Measurements from ENCODE around the gene PHACTR1. TPM values are rescaled to one million over a fixed set of nuclear protein-coding genes. Genes with fewer than 3 reads are reported as not detected.

PHACTR1 gene
- total and polyA plus RNA-seq, 9 of the 15 experiments (the other 6 are each of a cell fraction or from before 2014, with no cell fraction given): 11.5 to 32.6 (median 22.0) TPM

DNA sequence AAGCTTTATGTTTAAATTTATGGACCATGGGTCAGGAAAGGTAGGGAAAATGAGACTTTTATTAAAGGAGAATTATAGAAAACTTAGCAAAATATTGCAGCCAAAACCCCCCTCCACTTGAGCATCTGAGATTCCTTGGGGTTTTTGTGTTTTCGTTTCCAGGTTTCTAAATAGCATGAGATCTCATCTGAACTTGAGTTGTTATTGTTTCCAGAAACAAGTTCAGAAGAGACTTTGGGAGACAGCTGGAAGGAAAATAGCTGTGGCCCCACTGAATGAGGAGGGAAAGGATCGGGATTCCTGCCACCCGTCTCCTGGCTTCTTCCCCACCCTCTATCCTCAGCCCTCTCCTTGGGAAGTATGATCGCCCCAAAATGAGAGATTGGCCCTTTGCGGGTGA is 536.2 kb downstream of the PHACTR1 start (continued):
- TF ChIP-seq ZNF398 (CRISPR knock-in tag; IDR thresholded peaks at IDR 0.05) (no peak), TSHZ1 (CRISPR knock-in tag; IDR thresholded peaks at IDR 0.05) (no peak)

- CTCF ChIA-PET (ENCODE audit: low intra/inter-chr PET ratio): no interaction called here
- no peak for FAIRE-seq
- intact Hi-C loops (cut with micrococcal nuclease): no loop called here
These were observed 536.7 kb downstream of the PHACTR1 start for GRCh38 chr6:13253272-13253671.

More at GRCh38 chr6:13253272-13253671, 536.7 kb downstream of the PHACTR1 start:
- Histone ChIP-seq H3K9ac (ENCODE audit: insufficient read depth in 1 of 2, low read depth in 2 of 2, low read length in 2 of 2) (no peak overlapping the region), H3K4me3 (no peak overlapping the region), H3K9me3 (replicated peaks; ENCODE audit: control insufficient read depth, insufficient read depth, low read depth, low read length) (no peaks in the 10 kb centered on the region), H3K27ac (ENCODE audit: extremely low read depth, low read depth, low read length) (no peak overlapping the region), H3K36me3 (ENCODE audit: control insufficient read depth, insufficient read depth, low read length) (no peaks in the 10 kb centered on the region), H3K4me2 (ENCODE audit: insufficient read depth, low read length) (no peak overlapping the region), H2AFZ (ENCODE audit: low read depth, low read length) (peak overlapping the region; percentile 24), H3K4me1 (replicated peaks in 1 of 2; ENCODE audit: control insufficient read depth in 2 of 2, insufficient read depth in 2 of 2, low read length in 2 of 2) (peaks cover 5 to 7% of the 10 kb centered on the region in 2 experiments; a peak in 4 of 5 replicates), H3K27me3 (ENCODE audit: control insufficient read depth in 2 of 2, insufficient read depth in 2 of 2, low read length in 2 of 2) (no peaks in the 10 kb centered on the region; a peak in 2 of 5 replicates), H3K9me1 (ENCODE audit: control insufficient read depth, insufficient read depth, low read length) (no peaks in the 10 kb centered on the region), H3K79me2 (ENCODE audit: control insufficient read depth, insufficient read depth, low read length) (no peaks in the 10 kb centered on the region), H4K20me1 (replicated peaks; ENCODE audit: control insufficient read depth, insufficient read depth, low read length) (no peaks in the 10 kb centered on the region)
- in situ Hi-C loops (cut with MboI): no loop called here
- no peak for TF ChIP-seq USF2 (CRISPR knock-in tag; IDR thresholded peaks at IDR 0.05)
- no peak for TF ChIP-seq KAT7 (CRISPR knock-in tag; IDR thresholded peaks at IDR 0.05; ENCODE audit: borderline replicate concordance)
- no peak for TF ChIP-seq ETV1 (tag; conservative IDR thresholded peaks at IDR 0.05; ENCODE audit: low read depth)
- POLR2A ChIA-PET: interaction anchor here (0.6 to 1.1 kb wide), 2 partner anchors 12 to 1660 kb away, joined by 3 read pairs; no protein-coding TSS in a partner anchor
- DNase-seq (ENCODE audit: extremely low read depth in 1 of 4, low spot score in 3 of 4) (no peak), ATAC-seq (no peak)
- WGBS (ENCODE audit: insufficient coverage, low coverage, missing lambda C conversion rate): 8% methylated on average over 1 of the region's 1 CpG
- BruUV-seq (replicated peaks): no TSS peak
